Measurements from ENCODE around the gene ELMO1. TPM values are rescaled to one million over a fixed set of nuclear protein-coding genes. Genes with fewer than 3 reads are reported as not detected.

The ELMO1 gene
- total RNA-seq, 1 experiment from 2014 or later: 0.95 TPM

GRCh38 chr7:36944838-36945237 lies 503.8 kb downstream of the ELMO1 start:
- in situ Hi-C loops (cut with HindIII; ENCODE audit: low sequenced_read_pairs): no loop called here
- no peak for DNase-seq (ENCODE audit: low spot score)

GRCh38 chr7:36943591-36944435 lies 504.9 kb downstream of the ELMO1 start:
- no peak for DNase-seq (ENCODE audit: low spot score)
- in situ Hi-C loops (cut with HindIII; ENCODE audit: low sequenced_read_pairs): no loop called here

DNA sequence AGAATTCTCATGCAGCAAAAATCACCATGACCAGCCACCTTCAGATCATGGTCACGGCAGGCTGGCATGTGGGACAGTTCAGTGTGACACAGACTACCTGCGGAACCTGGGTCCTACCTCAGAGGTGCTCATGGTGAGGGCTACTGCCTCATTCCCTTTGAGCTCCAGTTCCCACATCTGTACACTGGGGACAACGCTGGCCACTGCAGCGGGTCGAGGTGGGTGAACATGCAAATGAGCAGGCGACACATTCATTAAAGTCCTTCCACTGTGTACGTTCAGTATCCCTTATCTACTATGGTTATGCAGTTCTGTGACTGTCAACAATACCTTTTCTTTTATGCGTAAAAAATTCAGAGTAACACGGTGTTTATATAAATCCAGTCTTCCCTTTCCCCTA lies 505.7 kb downstream of the ELMO1 start:
- in situ Hi-C loops (cut with HindIII; ENCODE audit: low sequenced_read_pairs): no loop called here
- DNase-seq (ENCODE audit: low spot score): no peak

DNA sequence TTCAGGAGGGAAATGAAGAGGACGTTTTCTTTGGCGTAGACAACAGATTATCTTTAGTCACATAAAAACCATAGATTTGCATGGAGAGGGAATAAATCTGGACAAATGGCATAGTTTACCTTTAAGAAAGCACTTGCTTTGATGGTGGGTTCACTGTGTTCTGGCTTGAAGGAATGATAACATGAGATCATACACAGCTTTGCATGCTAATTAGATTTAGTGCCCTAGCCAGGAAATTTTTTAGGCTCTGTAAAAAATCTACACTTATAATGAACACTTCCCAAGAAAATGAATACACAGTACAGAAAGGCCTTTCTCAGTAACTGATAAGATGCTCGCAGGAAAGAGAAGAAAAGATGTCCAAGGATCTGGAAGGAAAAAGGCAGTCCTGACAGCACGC lies 506.1 kb downstream of the ELMO1 start:
- peak; percentile 51 for DNase-seq (ENCODE audit: low spot score)
- in situ Hi-C loops (cut with HindIII; ENCODE audit: low sequenced_read_pairs): no loop called here

GRCh38 chr7:36942025-36942424 lies 506.6 kb downstream of the ELMO1 start:
- in situ Hi-C loops (cut with HindIII; ENCODE audit: low sequenced_read_pairs): no loop called here
- DNase-seq (ENCODE audit: low spot score): no peak

DNA sequence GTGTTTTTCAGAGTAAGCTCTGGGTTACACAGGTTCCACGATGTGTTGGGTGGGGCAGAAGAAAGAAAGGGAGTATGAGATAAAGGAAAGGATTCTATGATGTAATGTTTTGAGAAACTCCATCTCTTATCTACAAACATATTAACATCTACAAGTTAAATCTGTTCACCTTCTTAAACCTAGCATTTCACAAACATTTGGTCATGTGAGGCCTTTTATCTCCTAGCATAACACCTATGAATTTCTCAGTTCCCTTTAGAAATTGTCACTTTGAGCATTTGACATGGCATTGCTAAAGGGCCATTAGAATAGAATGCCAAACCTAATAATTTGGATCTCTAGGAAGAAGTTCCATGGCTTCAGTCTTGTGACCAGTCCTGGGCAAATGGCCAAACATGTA lies 507.3 kb downstream of the ELMO1 start:
- in situ Hi-C loops (cut with HindIII; ENCODE audit: low sequenced_read_pairs): no loop called here

GRCh38 chr7:36939816-36940215 lies 508.8 kb downstream of the ELMO1 start:
- no peak for DNase-seq (ENCODE audit: low spot score)
- in situ Hi-C loops (cut with HindIII; ENCODE audit: low sequenced_read_pairs): no loop called here

More for the DNA sequence above, 507.3 kb downstream of the ELMO1 start:
- DNase-seq (ENCODE audit: low spot score): peak; percentile 42

DNA sequence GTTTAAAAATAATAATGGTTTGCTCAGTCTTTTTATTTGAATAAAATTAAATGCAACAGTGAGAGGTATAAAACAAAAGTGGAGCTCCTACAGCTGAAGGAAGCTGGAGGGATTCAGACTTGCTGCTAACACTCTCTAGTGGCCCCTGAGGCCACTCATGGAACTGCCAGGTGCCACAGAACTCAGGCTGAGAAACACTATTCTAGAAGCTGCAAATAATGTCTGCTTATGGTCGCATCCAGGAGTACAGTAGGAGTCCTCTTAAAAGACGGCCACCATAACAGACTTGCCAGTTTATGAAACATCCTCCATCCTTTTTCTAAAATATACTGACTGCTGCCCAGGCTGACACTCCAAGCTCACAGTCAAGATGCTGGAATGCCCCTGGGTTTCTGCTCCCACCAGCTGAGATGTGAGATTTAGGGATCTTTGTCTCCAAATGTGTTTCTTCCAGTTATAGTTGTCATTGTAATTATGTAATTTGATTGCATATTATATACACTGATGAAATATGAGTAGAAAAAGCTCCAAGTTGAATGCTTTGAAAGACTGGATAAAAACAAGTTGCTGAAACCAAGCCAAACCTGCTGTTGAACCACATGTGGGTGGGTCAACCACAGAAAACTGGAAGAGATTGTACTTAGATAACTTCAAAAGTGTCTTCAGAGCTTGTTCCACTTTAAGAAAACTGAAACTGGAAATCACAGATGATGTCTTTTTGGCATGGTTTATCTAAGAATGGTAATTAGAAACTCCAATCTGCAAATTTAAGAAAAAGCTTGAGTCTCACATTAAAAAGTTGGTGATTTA lies 510.7 kb downstream of the ELMO1 start:
- no peak for DNase-seq (ENCODE audit: low spot score)
- in situ Hi-C loops (cut with HindIII; ENCODE audit: low sequenced_read_pairs): no loop called here

GRCh38 chr7:36931892-36932291 lies 516.8 kb downstream of the ELMO1 start:
- in situ Hi-C loops (cut with HindIII; ENCODE audit: low sequenced_read_pairs): no loop called here
- no peak for DNase-seq (ENCODE audit: low spot score)

DNA sequence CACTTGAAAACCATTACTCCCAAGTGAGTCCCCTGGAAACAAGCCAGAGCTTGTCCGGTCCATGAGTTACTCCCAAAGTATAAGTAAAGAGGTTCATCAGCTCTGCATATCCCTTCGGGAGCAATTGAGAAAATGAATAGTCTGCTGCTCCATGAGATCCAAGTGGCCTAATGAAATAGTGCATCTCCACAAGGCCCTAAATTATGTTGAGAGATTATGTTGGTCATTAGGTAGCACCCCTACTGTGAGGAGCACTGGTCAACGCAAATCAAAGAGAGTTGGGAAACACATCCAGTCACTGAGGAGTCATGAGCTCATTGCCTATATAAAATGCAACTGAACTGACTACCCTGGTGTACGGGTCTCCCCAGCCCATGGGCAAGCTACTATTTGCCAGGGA lies 518.9 kb downstream of the ELMO1 start:
- in situ Hi-C loops (cut with HindIII; ENCODE audit: low sequenced_read_pairs): no loop called here
- DNase-seq (ENCODE audit: low spot score): no peak

DNA sequence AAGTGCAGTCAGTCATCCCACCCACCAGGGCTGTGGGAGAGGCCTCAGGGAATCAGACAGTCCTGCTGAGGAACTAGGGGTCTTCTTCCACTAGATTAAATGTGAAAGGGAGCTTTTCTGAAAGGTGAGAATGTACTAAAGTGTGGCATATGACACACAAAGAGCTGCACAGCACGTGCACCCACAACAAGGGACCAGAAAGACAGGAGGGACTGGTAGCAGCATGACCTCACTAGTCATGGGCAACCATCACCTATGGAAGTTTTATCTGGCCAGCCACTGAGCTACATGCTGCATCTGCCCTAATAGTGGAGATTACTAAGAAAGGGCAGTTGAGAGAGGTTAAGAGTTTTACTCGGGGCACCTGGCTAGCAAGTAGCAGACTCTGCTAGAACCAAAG lies 519.9 kb downstream of the ELMO1 start:
- no peak for DNase-seq (ENCODE audit: low spot score)
- in situ Hi-C loops (cut with HindIII; ENCODE audit: low sequenced_read_pairs): no loop called here

DNA sequence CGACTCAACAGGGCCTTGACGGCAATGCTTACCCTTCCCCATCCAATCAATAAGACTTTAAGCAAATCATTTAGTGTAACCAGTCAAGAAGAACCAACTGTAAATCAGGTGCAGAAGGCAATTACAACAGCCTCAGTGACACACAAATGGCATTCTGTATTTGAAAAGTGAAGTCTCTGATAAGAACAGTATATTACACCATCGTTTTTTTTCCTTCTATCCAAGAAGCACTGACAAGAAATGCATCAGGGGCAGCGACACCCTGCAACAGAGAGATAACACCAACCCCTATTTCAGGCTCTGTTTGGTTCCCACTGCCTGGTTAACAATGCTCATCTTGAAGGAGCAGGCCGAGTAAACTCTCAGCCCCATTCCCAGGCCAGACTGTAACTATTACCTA lies 520.4 kb downstream of the ELMO1 start:
- in situ Hi-C loops (cut with HindIII; ENCODE audit: low sequenced_read_pairs): no loop called here
- DNase-seq (ENCODE audit: low spot score): peak; percentile 30

DNA sequence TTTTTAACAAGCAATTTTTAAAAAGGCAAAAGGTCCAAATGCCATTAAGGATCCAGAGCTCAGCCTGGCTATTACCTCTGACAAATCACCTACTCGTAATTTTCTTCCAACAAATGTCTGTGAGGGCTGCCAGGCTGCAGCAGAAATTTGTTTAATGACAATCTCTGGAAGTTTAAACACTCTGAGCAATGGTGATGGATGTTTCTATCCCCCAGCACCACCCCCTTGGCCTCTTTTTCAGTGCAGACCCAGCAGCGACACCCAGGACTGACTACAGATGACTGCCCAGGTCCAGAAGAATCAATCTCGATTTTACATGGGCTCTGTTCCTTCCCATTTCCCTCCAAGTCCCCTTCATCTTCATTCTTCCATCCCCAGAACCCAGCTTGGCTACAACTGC lies 523.0 kb downstream of the ELMO1 start:
- in situ Hi-C loops (cut with HindIII; ENCODE audit: low sequenced_read_pairs): no loop called here
- DNase-seq (ENCODE audit: low spot score): no peak

GRCh38 chr7:36925207-36925606 lies 523.5 kb downstream of the ELMO1 start:
- DNase-seq (ENCODE audit: low spot score): peak; percentile 45
- in situ Hi-C loops (cut with HindIII; ENCODE audit: low sequenced_read_pairs): no loop called here

GRCh38 chr7:36923943-36924436 lies 524.7 kb downstream of the ELMO1 start:
- in situ Hi-C loops (cut with HindIII; ENCODE audit: low sequenced_read_pairs): no loop called here
- DNase-seq (ENCODE audit: low spot score): peak; percentile 25

DNA sequence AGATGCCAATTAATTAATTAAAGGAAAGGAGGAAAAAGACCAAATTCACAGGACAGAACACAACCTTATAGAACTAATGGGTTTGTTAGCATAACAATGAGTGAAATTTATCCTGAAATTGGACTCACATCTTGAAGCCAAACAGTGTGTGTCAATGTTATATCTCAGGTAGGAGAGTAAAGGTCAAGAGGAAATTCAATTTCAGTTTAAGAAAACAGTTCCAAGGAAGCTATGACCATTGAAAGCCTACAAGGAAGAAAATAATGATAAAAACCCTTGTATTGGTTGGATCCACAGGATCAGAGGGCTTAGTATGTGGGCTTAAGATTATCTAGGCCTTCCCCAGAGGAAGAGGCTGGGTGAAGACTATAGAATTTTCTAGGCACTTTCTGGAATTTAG lies 525.5 kb downstream of the ELMO1 start:
- in situ Hi-C loops (cut with HindIII; ENCODE audit: low sequenced_read_pairs): no loop called here
- no peak for DNase-seq (ENCODE audit: low spot score)

- DNase-seq (ENCODE audit: low spot score): no peak
- in situ Hi-C loops (cut with HindIII; ENCODE audit: low sequenced_read_pairs): no loop called here
Measured at GRCh38 chr7:36920433-36920832, 528.2 kb downstream of the ELMO1 start.

- DNase-seq (ENCODE audit: low spot score): no peak
- in situ Hi-C loops (cut with HindIII; ENCODE audit: low sequenced_read_pairs): no loop called here
Measured at GRCh38 chr7:36919738-36920137, 528.9 kb downstream of the ELMO1 start.

DNA sequence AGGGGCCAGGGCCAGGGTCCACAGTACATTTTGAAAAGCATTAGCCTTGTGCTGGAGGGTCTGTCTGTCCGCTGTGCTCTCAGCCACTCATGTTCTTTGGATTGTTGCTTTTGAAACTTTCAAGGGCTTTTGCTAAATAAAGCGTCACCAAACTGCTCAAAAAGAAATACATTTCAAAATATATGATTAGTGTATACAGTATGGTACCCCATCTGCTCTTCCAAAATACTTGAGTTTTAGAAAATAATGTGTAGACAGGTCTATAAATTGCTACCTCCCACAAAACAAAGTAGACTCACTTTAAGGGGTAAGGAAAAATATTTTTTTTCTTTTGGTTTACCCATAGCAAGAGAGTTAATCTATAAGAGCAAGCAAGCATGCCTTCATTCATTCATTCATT lies 530.1 kb downstream of the ELMO1 start:
- DNase-seq (ENCODE audit: low spot score): no peak
- in situ Hi-C loops (cut with HindIII; ENCODE audit: low sequenced_read_pairs): no loop called here

- in situ Hi-C loops (cut with HindIII; ENCODE audit: low sequenced_read_pairs): no loop called here
- DNase-seq (ENCODE audit: low spot score): peak; percentile 69
Measured at GRCh38 chr7:36916619-36917018, 532.0 kb downstream of the ELMO1 start.

Data from G401 (cell line).